ENCODE results near the gene DSTYK. TPM values are rescaled to one million over a fixed set of nuclear protein-coding genes. Genes with fewer than 3 reads are reported as not detected.

DSTYK gene
- total and polyA plus RNA-seq, 2 donors (not counting 3 experiments of a cell fraction or from before 2014, with no cell fraction given) = 3.6 to 8.7 TPM

- DNase-seq (ENCODE audit: low read depth, low spot score) = no peak
- peaks cover 5% of the 10 kb centered on the region for H3K4me1 ChIP-seq (ENCODE audit: control insufficient read depth, extremely low read depth, insufficient read depth, low read length)
- H3K4me2 ChIP-seq (ENCODE audit: insufficient read depth, low read length) = no peak overlapping the region
- ChIA-PET POLR2A (no interaction called here), CTCF (no interaction called here)
- no peak for TF ChIP-seq FOS (IDR thresholded peaks at IDR 0.05; ENCODE audit: borderline replicate concordance, insufficient read depth, low read length)
- TF ChIP-seq MAX (IDR thresholded peaks at IDR 0.05; ENCODE audit: insufficient read depth, insufficient read length) = no peak
- no peak for TF ChIP-seq GATA2 (IDR thresholded peaks at IDR 0.05; ENCODE audit: insufficient read depth, insufficient read length, low read depth, low read length)
- no peak for TF ChIP-seq POLR2AphosphoS5 (IDR thresholded peaks at IDR 0.05; ENCODE audit: insufficient read depth, low read depth, low read length)
- no peak for TF ChIP-seq EZH2 (IDR thresholded peaks at IDR 0.05; ENCODE audit: borderline replicate concordance, low read depth, low read length, severe bottlenecking)
- intact Hi-C loops (cut with micrococcal nuclease) = no loop called here
- no peak for FAIRE-seq
- H3K27me3 ChIP-seq (ENCODE audit: control insufficient read depth in 2 of 2, insufficient read depth in 2 of 2, low read length in 2 of 2) = peaks cover 14 to 33% of the 10 kb centered on the region in 2 experiments
- H3K9ac ChIP-seq (replicated peaks; ENCODE audit: extremely low read depth, insufficient read depth, low read length) = no peak overlapping the region
- no peak overlapping the region for H3K27ac ChIP-seq (ENCODE audit: insufficient read depth, low read depth, low read length)
- H3K9me3 ChIP-seq (replicated peaks; ENCODE audit: control insufficient read depth, insufficient read depth, low read length) = no peaks in the 10 kb centered on the region
- no TSS peak for BruUV-seq (replicated peaks)
- no peaks in the 10 kb centered on the region for H4K20me1 ChIP-seq (replicated peaks; ENCODE audit: control insufficient read depth, extremely low read depth, insufficient read depth, low read length)
- no peak overlapping the region for H2AFZ ChIP-seq (ENCODE audit: low read depth, low read length)
- dilution Hi-C loops (cut with MboI; ENCODE audit: extremely low pct_ligation_motif_present, low sequenced_read_pairs) = no loop called here
- no peaks in the 10 kb centered on the region for H3K36me3 ChIP-seq (ENCODE audit: control insufficient read depth in 2 of 2, extremely low read depth in 1 of 2, insufficient read depth in 2 of 2, low read length in 2 of 2)
- H3K79me2 ChIP-seq (ENCODE audit: control insufficient read depth, insufficient read depth, low read length) = no peaks in the 10 kb centered on the region
- H3K4me3 ChIP-seq (replicated peaks in 1 of 3; ENCODE audit: insufficient read depth in 1 of 3, low read depth in 1 of 3, low read length in 3 of 3) = no peak overlapping the region
- H3K9me1 ChIP-seq (replicated peaks; ENCODE audit: control insufficient read depth, extremely low read depth, insufficient read depth, low read length) = no peaks in the 10 kb centered on the region
Measured at GRCh38 chr1:205216588-205216987, 5.1 kb upstream of the DSTYK start.

GRCh38 chr1:205214756-205215155 is 3.3 kb upstream of the DSTYK start:
- Histone ChIP-seq H3K4me1 (ENCODE audit: control insufficient read depth, extremely low read depth, insufficient read depth, low read length) (peaks cover 7% of the 10 kb centered on the region), H3K9ac (replicated peaks; ENCODE audit: extremely low read depth, insufficient read depth, low read length) (no peak overlapping the region), H4K20me1 (replicated peaks; ENCODE audit: control insufficient read depth, extremely low read depth, insufficient read depth, low read length) (no peaks in the 10 kb centered on the region), H3K9me3 (replicated peaks; ENCODE audit: control insufficient read depth, insufficient read depth, low read length) (no peaks in the 10 kb centered on the region), H3K4me2 (ENCODE audit: insufficient read depth, low read length) (no peak overlapping the region), H3K79me2 (ENCODE audit: control insufficient read depth, insufficient read depth, low read length) (peaks cover 10% of the 10 kb centered on the region), H3K4me3 (replicated peaks in 1 of 3; ENCODE audit: insufficient read depth in 1 of 3, low read depth in 1 of 3, low read length in 3 of 3) (no peak overlapping the region), H3K9me1 (replicated peaks; ENCODE audit: control insufficient read depth, extremely low read depth, insufficient read depth, low read length) (no peaks in the 10 kb centered on the region), H3K27ac (ENCODE audit: insufficient read depth, low read depth, low read length) (no peak overlapping the region), H2AFZ (ENCODE audit: low read depth, low read length) (no peak overlapping the region), H3K36me3 (ENCODE audit: control insufficient read depth in 2 of 2, extremely low read depth in 1 of 2, insufficient read depth in 2 of 2, low read length in 2 of 2) (no peaks in the 10 kb centered on the region), H3K27me3 (ENCODE audit: control insufficient read depth in 2 of 2, insufficient read depth in 2 of 2, low read length in 2 of 2) (peaks cover 14 to 24% of the 10 kb centered on the region in 2 experiments)
- ChIA-PET POLR2A (no interaction called here), CTCF (interaction anchor here (1.2 kb wide), 1 partner anchor 9 kb away, joined by 3 read pairs; no protein-coding TSS in a partner anchor)
- FAIRE-seq (no peak), DNase-seq (ENCODE audit: low read depth, low spot score) (no peak)
- intact Hi-C loops (cut with micrococcal nuclease) (no loop called here), dilution Hi-C loops (cut with MboI; ENCODE audit: extremely low pct_ligation_motif_present, low sequenced_read_pairs) (no loop called here)
- BruUV-seq (replicated peaks) = no TSS peak
- TF ChIP-seq MYC (IDR thresholded peaks at IDR 0.05; ENCODE audit: low read depth, low read length) = no peak
- no peak for TF ChIP-seq POLR2A (IDR thresholded peaks at IDR 0.05; ENCODE audit: low read depth, low read length)
- TF ChIP-seq FOS (IDR thresholded peaks at IDR 0.05; ENCODE audit: borderline replicate concordance, insufficient read depth, low read length) = no peak
- TF ChIP-seq POLR2AphosphoS5 (IDR thresholded peaks at IDR 0.05; ENCODE audit: insufficient read depth, low read depth, low read length) = no peak
- no peak for TF ChIP-seq GATA2 (IDR thresholded peaks at IDR 0.05; ENCODE audit: insufficient read depth, insufficient read length, low read depth, low read length)
- TF ChIP-seq EZH2 (IDR thresholded peaks at IDR 0.05; ENCODE audit: borderline replicate concordance, low read depth, low read length, severe bottlenecking) = no peak
- no peak for TF ChIP-seq CTCF (IDR thresholded peaks at IDR 0.05; ENCODE audit: extremely low read depth in 1 of 2, insufficient read depth in 1 of 2, low read depth in 1 of 2, low read length in 2 of 2)
- no peak for TF ChIP-seq MAX (IDR thresholded peaks at IDR 0.05; ENCODE audit: insufficient read depth, insufficient read length)
- no peak for TF ChIP-seq JUN (IDR thresholded peaks at IDR 0.05; ENCODE audit: borderline replicate concordance, insufficient read depth, insufficient read length, low read depth)
